GM21529 (cell line): ENCODE results near the gene ITGB2.
"Not testable (repeated sequence)": the region's sequence is repeated elsewhere in the genome, so short reads cannot be mapped to it uniquely, and the experiment has no call there.

Experiments
- ATAC-seq: cut with Tn5 transposase; IDR thresholded peaks from one replicate; pipeline ENCODE4 v1.9.1; 2021; ENCODE audit not compliant: unreplicated experiment

Gene ITGB2

DNA sequence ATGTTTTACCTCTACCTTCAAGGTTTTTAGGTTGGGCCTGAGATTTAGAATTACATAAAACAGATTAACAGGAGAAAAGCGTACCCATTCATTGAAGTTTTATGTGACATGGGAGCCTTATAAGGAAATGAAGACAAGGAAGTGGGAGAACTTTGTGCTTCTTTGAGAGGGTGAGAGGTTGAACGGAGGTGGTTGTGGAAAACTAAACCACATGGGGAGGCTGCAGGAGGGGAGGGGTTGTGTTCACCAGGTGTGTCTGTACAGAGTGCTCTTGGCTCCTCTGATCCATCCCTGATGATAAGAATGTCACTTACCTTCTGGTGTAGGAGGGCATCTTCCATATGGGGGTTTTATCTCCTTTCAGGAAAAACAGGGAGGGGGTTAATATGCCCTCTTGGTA lies 21.9 kb upstream of the ITGB2 start:
- ATAC-seq: no peak

- ATAC-seq: no peak
Measured at GRCh38 chr21:44941567-44941966, 20.9 kb upstream of the ITGB2 start.

GRCh38 chr21:44940116-44940631 lies 19.5 kb upstream of the ITGB2 start:
- peak; percentile 29 for ATAC-seq

DNA sequence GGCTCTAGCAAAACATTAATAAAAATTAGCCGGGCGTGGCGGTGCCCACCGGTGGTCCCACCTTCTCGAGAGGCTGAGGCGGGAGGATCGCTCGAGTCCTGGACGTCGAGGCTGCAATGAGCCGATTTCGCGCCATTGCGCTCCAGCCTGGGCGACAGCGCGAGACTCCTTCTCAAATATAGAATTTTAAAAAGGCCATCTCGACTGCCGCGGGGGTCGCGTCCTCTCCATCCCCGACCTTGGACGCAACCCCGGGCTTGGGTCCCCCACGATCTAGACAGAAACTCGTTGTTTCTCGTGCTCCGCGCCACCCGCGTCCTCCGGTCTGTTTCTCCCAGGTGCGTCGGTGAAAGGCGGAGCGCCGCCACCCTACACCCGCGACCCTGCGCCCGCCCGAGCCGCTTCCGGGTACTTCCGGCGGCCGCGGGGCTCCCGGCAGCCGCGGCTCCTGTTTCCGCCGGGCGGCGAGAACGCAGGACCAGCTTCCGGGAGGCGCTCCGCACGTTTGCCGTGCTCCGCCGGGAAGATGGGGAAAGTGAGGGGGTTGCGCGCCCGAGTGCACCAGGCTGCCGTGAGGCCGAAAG lies 18.9 kb upstream of the ITGB2 start, which contains the start of gene SLX9:
Gene SLX9, plus strand, starts transcription at position 498 of the 584 bp plus-strand sequence. Its CDS starts 29 bp downstream, at position 527.
- ATAC-seq: peak; percentile 77

- peak; percentile 5 for ATAC-seq
Measured at GRCh38 chr21:44938772-44939531, 18.3 kb upstream of the ITGB2 start.

- no peak for ATAC-seq
Measured at GRCh38 chr21:44935533-44935927, 14.8 kb upstream of the ITGB2 start.

- ATAC-seq: no peak
Measured at GRCh38 chr21:44934797-44935532, 14.3 kb upstream of the ITGB2 start.

- no peak for ATAC-seq
Measured at GRCh38 chr21:44934276-44934675, 13.6 kb upstream of the ITGB2 start.

DNA sequence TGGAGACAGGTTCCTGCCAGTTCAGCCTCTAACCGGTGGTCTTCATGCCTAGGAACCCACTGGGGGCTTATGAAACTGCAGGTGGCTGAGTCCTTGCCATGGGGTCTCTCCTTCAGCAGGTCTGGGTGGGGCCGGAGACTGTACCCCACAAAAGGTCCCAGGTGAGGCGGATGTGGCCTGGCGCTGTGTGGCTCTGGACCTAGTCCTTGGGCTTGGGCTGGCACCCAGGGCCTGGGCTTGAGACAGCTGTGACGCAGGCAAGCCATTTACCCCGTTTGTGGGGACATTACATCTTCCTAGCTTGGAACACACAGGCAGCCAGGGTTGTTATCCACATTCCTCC lies 13.2 kb upstream of the ITGB2 start:
- ATAC-seq: no peak

GRCh38 chr21:44933199-44933917 lies 12.7 kb upstream of the ITGB2 start:
- no peak for ATAC-seq

DNA sequence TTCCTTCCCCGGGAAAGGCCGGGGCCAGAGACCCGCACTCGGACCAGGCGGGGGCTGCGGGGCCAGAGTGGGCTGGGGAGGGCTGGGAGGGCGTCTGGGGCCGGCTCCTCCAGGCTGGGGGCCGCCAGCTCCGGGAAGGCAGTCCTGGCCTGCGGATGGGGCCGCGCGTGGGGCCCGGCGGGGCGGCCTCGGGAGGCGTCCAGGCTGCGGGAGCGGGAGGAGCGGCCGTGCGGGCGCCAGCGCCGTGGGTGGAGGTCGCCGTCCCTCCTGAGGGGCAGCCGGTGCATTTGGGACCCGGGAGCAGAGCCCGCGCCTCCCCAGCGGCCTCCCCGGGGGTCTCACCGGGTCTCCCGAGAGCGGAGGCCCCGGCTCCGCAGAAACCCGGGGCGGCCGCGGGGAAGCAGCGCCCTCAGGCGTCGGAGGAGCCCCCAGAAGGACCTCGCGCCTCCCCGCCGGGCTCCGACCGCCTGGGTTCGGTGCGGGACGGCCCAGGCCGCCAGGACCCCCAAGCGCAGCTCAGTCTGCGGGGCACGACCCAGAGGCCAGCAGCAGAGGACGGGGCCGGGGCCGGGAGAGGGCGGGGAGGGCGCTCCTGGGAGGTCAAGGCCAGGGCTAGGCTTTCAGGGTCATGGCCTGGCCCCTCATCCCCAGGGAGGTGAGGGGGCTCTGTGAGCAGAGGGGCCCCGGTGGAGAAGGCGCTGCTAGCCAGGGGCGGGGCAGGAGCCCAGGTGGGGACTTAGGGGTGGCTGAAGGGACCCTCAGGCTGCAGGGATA lies 11.9 kb upstream of the ITGB2 start:
- peak; percentile 32 for ATAC-seq

GRCh38 chr21:44931501-44932407 lies 11.1 kb upstream of the ITGB2 start:
- no peak for ATAC-seq

DNA sequence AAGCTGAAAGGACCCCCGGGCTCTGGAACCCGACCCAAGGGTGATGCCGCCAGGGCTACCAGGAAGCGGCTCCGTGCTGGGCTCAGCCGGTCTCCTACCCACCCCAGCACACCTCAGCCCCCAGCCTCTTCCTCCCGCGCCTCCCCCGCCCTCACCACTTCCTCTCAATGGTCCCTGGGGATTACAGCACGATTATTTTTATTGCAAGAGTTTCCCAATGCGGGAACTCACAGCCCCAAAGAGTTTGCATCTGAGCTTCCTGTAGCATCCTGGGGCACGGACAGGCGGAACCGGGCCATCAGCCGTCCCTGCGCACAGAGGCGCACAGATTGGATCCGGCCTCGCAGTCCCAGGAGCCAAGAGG lies 10.4 kb upstream of the ITGB2 start:
- ATAC-seq: no peak

GRCh38 chr21:44930543-44930981 lies 9.9 kb upstream of the ITGB2 start:
- ATAC-seq: no peak

- no peak for ATAC-seq
Measured at GRCh38 chr21:44929799-44930542, 9.3 kb upstream of the ITGB2 start.

- no peak for ATAC-seq
Measured at GRCh38 chr21:44929242-44929798, 8.6 kb upstream of the ITGB2 start.

- not testable (repeated sequence) for ATAC-seq
Measured at GRCh38 chr21:44928500-44929241, 8.0 kb upstream of the ITGB2 start.
